Measurements from ENCODE around the gene SH3GL2.

Gene SH3GL2

GRCh38 chr9:17631396-17631795 lies 52.5 kb downstream of the SH3GL2 start:
- H3K9ac ChIP-seq (ENCODE audit: low read depth, low read length) = no peak overlapping the region
- peaks cover 9% of the 10 kb centered on the region; the same call in 1 of the 2 replicates for H3K4me1 ChIP-seq (ENCODE audit: insufficient read depth, low read length)
- no peak overlapping the region for H3K4me3 ChIP-seq (ENCODE audit: low read length)
- no peaks in the 10 kb centered on the region for H3K36me3 ChIP-seq (ENCODE audit: insufficient read depth, low read depth, low read length)
- no peaks in the 10 kb centered on the region for H3K27me3 ChIP-seq (ENCODE audit: insufficient read depth, low read length)
- H3K27ac ChIP-seq (ENCODE audit: low read length) = no peak overlapping the region
- H3K9me3 ChIP-seq (ENCODE audit: insufficient read depth, low read depth, low read length) = no peaks in the 10 kb centered on the region

- peaks cover 9% of the 10 kb centered on the region; the same call in 1 of the 2 replicates for H3K4me1 ChIP-seq (ENCODE audit: insufficient read depth, low read length)
- H3K27ac ChIP-seq (ENCODE audit: low read length) = no peak overlapping the region
- H3K9me3 ChIP-seq (ENCODE audit: insufficient read depth, low read depth, low read length) = no peaks in the 10 kb centered on the region
- no peaks in the 10 kb centered on the region for H3K27me3 ChIP-seq (ENCODE audit: insufficient read depth, low read length)
- H3K4me3 ChIP-seq (ENCODE audit: low read length) = no peak overlapping the region
- no peaks in the 10 kb centered on the region for H3K36me3 ChIP-seq (ENCODE audit: insufficient read depth, low read depth, low read length)
- no peak overlapping the region for H3K9ac ChIP-seq (ENCODE audit: low read depth, low read length)
Measured at GRCh38 chr9:17632994-17633393, 54.1 kb downstream of the SH3GL2 start.

- Histone ChIP-seq H3K27me3 (ENCODE audit: insufficient read depth, low read length) (no peaks in the 10 kb centered on the region), H3K36me3 (ENCODE audit: insufficient read depth, low read depth, low read length) (no peaks in the 10 kb centered on the region), H3K4me1 (ENCODE audit: insufficient read depth, low read length) (peaks cover 8% of the 10 kb centered on the region; the same call in 1 of the 2 replicates), H3K4me3 (ENCODE audit: low read length) (no peak overlapping the region), H3K9ac (ENCODE audit: low read depth, low read length) (no peak overlapping the region), H3K9me3 (ENCODE audit: insufficient read depth, low read depth, low read length) (no peaks in the 10 kb centered on the region), H3K27ac (ENCODE audit: low read length) (no peak overlapping the region)
Measured at GRCh38 chr9:17635115-17635890, 56.4 kb downstream of the SH3GL2 start.

- H3K4me3 ChIP-seq (ENCODE audit: low read length) = no peak overlapping the region
- no peak overlapping the region for H3K27ac ChIP-seq (ENCODE audit: low read length)
Measured at GRCh38 chr9:17636349-17636748, 57.5 kb downstream of the SH3GL2 start.

GRCh38 chr9:17636821-17637220 lies 58.0 kb downstream of the SH3GL2 start:
- no peaks in the 10 kb centered on the region for H3K4me1 ChIP-seq (ENCODE audit: insufficient read depth, low read length)
- H3K9ac ChIP-seq (ENCODE audit: low read depth, low read length) = no peak overlapping the region
- no peaks in the 10 kb centered on the region for H3K27me3 ChIP-seq (ENCODE audit: insufficient read depth, low read length)
- H3K9me3 ChIP-seq (ENCODE audit: insufficient read depth, low read depth, low read length) = no peaks in the 10 kb centered on the region
- no peaks in the 10 kb centered on the region for H3K36me3 ChIP-seq (ENCODE audit: insufficient read depth, low read depth, low read length)
- no peak overlapping the region for H3K4me3 ChIP-seq (ENCODE audit: low read length)
- H3K27ac ChIP-seq (ENCODE audit: low read length) = no peak overlapping the region

More at GRCh38 chr9:17636349-17636748, 57.5 kb downstream of the SH3GL2 start:
- H3K27me3 ChIP-seq (ENCODE audit: insufficient read depth, low read length) = no peaks in the 10 kb centered on the region
- no peaks in the 10 kb centered on the region for H3K9me3 ChIP-seq (ENCODE audit: insufficient read depth, low read depth, low read length)
- peaks cover 3% of the 10 kb centered on the region; the same call in 1 of the 2 replicates for H3K4me1 ChIP-seq (ENCODE audit: insufficient read depth, low read length)
- no peaks in the 10 kb centered on the region for H3K36me3 ChIP-seq (ENCODE audit: insufficient read depth, low read depth, low read length)
- H3K9ac ChIP-seq (ENCODE audit: low read depth, low read length) = no peak overlapping the region

- H3K4me1 ChIP-seq (ENCODE audit: insufficient read depth, low read length) = no peaks in the 10 kb centered on the region
- no peaks in the 10 kb centered on the region for H3K9me3 ChIP-seq (ENCODE audit: insufficient read depth, low read depth, low read length)
- no peaks in the 10 kb centered on the region for H3K27me3 ChIP-seq (ENCODE audit: insufficient read depth, low read length)
- H3K4me3 ChIP-seq (ENCODE audit: low read length) = no peak overlapping the region
- no peak overlapping the region for H3K9ac ChIP-seq (ENCODE audit: low read depth, low read length)
- H3K36me3 ChIP-seq (ENCODE audit: insufficient read depth, low read depth, low read length) = no peaks in the 10 kb centered on the region
- no peak overlapping the region for H3K27ac ChIP-seq (ENCODE audit: low read length)
Measured at GRCh38 chr9:17637229-17637628, 58.4 kb downstream of the SH3GL2 start.

- H3K27ac ChIP-seq (ENCODE audit: low read length) = no peak overlapping the region
- H3K4me1 ChIP-seq (ENCODE audit: insufficient read depth, low read length) = no peaks in the 10 kb centered on the region
- H3K36me3 ChIP-seq (ENCODE audit: insufficient read depth, low read depth, low read length) = no peaks in the 10 kb centered on the region
- no peak overlapping the region for H3K9ac ChIP-seq (ENCODE audit: low read depth, low read length)
- no peak overlapping the region for H3K4me3 ChIP-seq (ENCODE audit: low read length)
- H3K9me3 ChIP-seq (ENCODE audit: insufficient read depth, low read depth, low read length) = no peaks in the 10 kb centered on the region
- no peaks in the 10 kb centered on the region for H3K27me3 ChIP-seq (ENCODE audit: insufficient read depth, low read length)
Measured at GRCh38 chr9:17648516-17648915, 69.7 kb downstream of the SH3GL2 start.

- Histone ChIP-seq H3K27me3 (ENCODE audit: insufficient read depth, low read length) (no peaks in the 10 kb centered on the region), H3K27ac (ENCODE audit: low read length) (no peak overlapping the region), H3K36me3 (ENCODE audit: insufficient read depth, low read depth, low read length) (no peaks in the 10 kb centered on the region), H3K4me3 (ENCODE audit: low read length) (no peak overlapping the region), H3K4me1 (ENCODE audit: insufficient read depth, low read length) (no peaks in the 10 kb centered on the region), H3K9me3 (ENCODE audit: insufficient read depth, low read depth, low read length) (no peaks in the 10 kb centered on the region), H3K9ac (ENCODE audit: low read depth, low read length) (no peak overlapping the region)
Measured at GRCh38 chr9:17651725-17652124, 72.9 kb downstream of the SH3GL2 start.

GRCh38 chr9:17653947-17654465 lies 75.1 kb downstream of the SH3GL2 start:
- no peak overlapping the region for H3K9ac ChIP-seq (ENCODE audit: low read depth, low read length)
- no peaks in the 10 kb centered on the region for H3K4me1 ChIP-seq (ENCODE audit: insufficient read depth, low read length)
- H3K4me3 ChIP-seq (ENCODE audit: low read length) = no peak overlapping the region
- no peaks in the 10 kb centered on the region for H3K27me3 ChIP-seq (ENCODE audit: insufficient read depth, low read length)
- H3K9me3 ChIP-seq (ENCODE audit: insufficient read depth, low read depth, low read length) = no peaks in the 10 kb centered on the region
- no peaks in the 10 kb centered on the region for H3K36me3 ChIP-seq (ENCODE audit: insufficient read depth, low read depth, low read length)
- no peak overlapping the region for H3K27ac ChIP-seq (ENCODE audit: low read length)

- Histone ChIP-seq H3K4me3 (ENCODE audit: low read length) (no peak overlapping the region), H3K9me3 (ENCODE audit: insufficient read depth, low read depth, low read length) (no peaks in the 10 kb centered on the region), H3K9ac (ENCODE audit: low read depth, low read length) (no peak overlapping the region), H3K4me1 (ENCODE audit: insufficient read depth, low read length) (no peaks in the 10 kb centered on the region), H3K27me3 (ENCODE audit: insufficient read depth, low read length) (no peaks in the 10 kb centered on the region), H3K36me3 (ENCODE audit: insufficient read depth, low read depth, low read length) (no peaks in the 10 kb centered on the region), H3K27ac (ENCODE audit: low read length) (no peak overlapping the region)
Measured at GRCh38 chr9:17656889-17657288, 78.0 kb downstream of the SH3GL2 start.

- Histone ChIP-seq H3K27me3 (ENCODE audit: insufficient read depth, low read length) (no peaks in the 10 kb centered on the region), H3K36me3 (ENCODE audit: insufficient read depth, low read depth, low read length) (no peaks in the 10 kb centered on the region), H3K27ac (ENCODE audit: low read length) (no peak overlapping the region), H3K9ac (ENCODE audit: low read depth, low read length) (no peak overlapping the region), H3K4me3 (ENCODE audit: low read length) (no peak overlapping the region), H3K9me3 (ENCODE audit: insufficient read depth, low read depth, low read length) (no peaks in the 10 kb centered on the region), H3K4me1 (ENCODE audit: insufficient read depth, low read length) (no peaks in the 10 kb centered on the region)
Measured at GRCh38 chr9:17658237-17658636, 79.4 kb downstream of the SH3GL2 start.

GRCh38 chr9:17660158-17660557 lies 81.3 kb downstream of the SH3GL2 start:
- Histone ChIP-seq H3K36me3 (ENCODE audit: insufficient read depth, low read depth, low read length) (no peaks in the 10 kb centered on the region), H3K4me3 (ENCODE audit: low read length) (no peak overlapping the region), H3K27me3 (ENCODE audit: insufficient read depth, low read length) (no peaks in the 10 kb centered on the region)

More at GRCh38 chr9:17660158-17660557, 81.3 kb downstream of the SH3GL2 start:
- Histone ChIP-seq H3K4me1 (ENCODE audit: insufficient read depth, low read length) (no peaks in the 10 kb centered on the region), H3K9me3 (ENCODE audit: insufficient read depth, low read depth, low read length) (no peaks in the 10 kb centered on the region), H3K27ac (ENCODE audit: low read length) (no peak overlapping the region), H3K9ac (ENCODE audit: low read depth, low read length) (no peak overlapping the region)
